D721Med (cell line): ENCODE measurements around the gene C1GALT1.

Experiments
- DNase-seq: peaks from one replicate; pipeline ENCODE4 v3.0.0; 2011; ENCODE audit warnings: low spot score; ENCODE audit not compliant: insufficient read length
- FAIRE-seq: peaks from 2 replicates; lab custom pipeline; 2011; peaks lifted over from hg19 to GRCh38; lab: Jason Lieb, UNC
- CTCF ChIP-seq: IDR thresholded peaks from 2 replicates; pipeline ENCODE4 v1.5.1; 2012; ENCODE audit warnings: mild to moderate bottlenecking, control low read depth; ENCODE audit not compliant: insufficient read depth; ENCODE audit errors: missing control alignments

Gene C1GALT1

GRCh38 chr7:7254319-7254718 is 72.0 kb downstream of the C1GALT1 start:
- no peak for TF ChIP-seq CTCF

GRCh38 chr7:7254908-7255307 is 72.6 kb downstream of the C1GALT1 start:
- no peak for DNase-seq
- FAIRE-seq, result no peak

More at GRCh38 chr7:7254319-7254718, 72.0 kb downstream of the C1GALT1 start:
- DNase-seq, result no peak
- FAIRE-seq, result no peak

GRCh38 chr7:7256731-7257274 is 74.5 kb downstream of the C1GALT1 start:
- no peak for FAIRE-seq
- no peak for TF ChIP-seq CTCF
- no peak for DNase-seq

More at GRCh38 chr7:7254908-7255307, 72.6 kb downstream of the C1GALT1 start:
- TF ChIP-seq CTCF, result no peak

GRCh38 chr7:7257899-7258692 is 75.8 kb downstream of the C1GALT1 start:
- DNase-seq (no peak), FAIRE-seq (no peak)
- TF ChIP-seq CTCF, result no peak

GRCh38 chr7:7261863-7262262 is 79.5 kb downstream of the C1GALT1 start:
- FAIRE-seq (no peak), DNase-seq (no peak)
- TF ChIP-seq CTCF, result no peak

- no peak for TF ChIP-seq CTCF
- no peak for DNase-seq
- no peak for FAIRE-seq
Observed at GRCh38 chr7:7263297-7264230, 81.2 kb downstream of the C1GALT1 start.
